Esophagus (tissue), 2 donors: ENCODE measurements around the gene WNT11. TPM values are rescaled to one million over a fixed set of nuclear protein-coding genes. Genes with fewer than 3 reads are reported as not detected.
A peak's percentile ranks its signal among the peaks of the same experiment; 100 is the strongest.

Experiments used
- H3K27ac ChIP-seq, 2 donors: one replicate each; pipeline ENCODE4 v1.5.1; 2013; ENCODE audit warnings: low read depth in 2 of 2, mild to moderate bottlenecking in 2 of 2, inconsistent platforms in 1 of 2, low read length in 1 of 2, moderate library complexity in 1 of 2
- H3K27me3 ChIP-seq, 2 donors: one replicate each; pipeline ENCODE4 v1.6.1; 2013; ENCODE audit warnings: low read length in 2 of 2, control low read depth in 1 of 2, mild to moderate bottlenecking in 1 of 2; ENCODE audit not compliant: insufficient read depth in 2 of 2, control insufficient read depth in 1 of 2
- H3K36me3 ChIP-seq, 2 donors: one replicate each; pipeline ENCODE4 v1.6.1; 2013; ENCODE audit warnings: low read length in 1 of 2; ENCODE audit not compliant: control insufficient read depth in 2 of 2, insufficient read depth in 2 of 2
- H3K4me1 ChIP-seq, 2 donors: one replicate each; pipeline ENCODE4 v1.6.1; 2013; ENCODE audit warnings: low read length in 1 of 2; ENCODE audit not compliant: control insufficient read depth in 2 of 2, insufficient read depth in 2 of 2
- H3K4me3 ChIP-seq, 2 donors: one replicate each; pipeline ENCODE4 v1.5.1; 2013; ENCODE audit warnings: low read length in 2 of 2, mild to moderate bottlenecking in 2 of 2, low read depth in 1 of 2, moderate library complexity in 1 of 2
- H3K9me3 ChIP-seq, 2 donors: one replicate each; pipeline ENCODE4 v1.6.1; 2013; ENCODE audit warnings: mild to moderate bottlenecking in 2 of 2, low read depth in 1 of 2, low read length in 1 of 2, moderate library complexity in 1 of 2; ENCODE audit not compliant: control insufficient read depth in 2 of 2, insufficient read depth in 1 of 2
- WGBS, 2 donors: extraction: QIAGEN DNeasy Blood & Tissue Kit; methylation state at CpG; one replicate each; pipeline ENCODE4 v1.1.7; 2013; 5-methylcytosine and 5-hydroxymethylcytosine counted together
- polyA plus RNA-seq, 2 donors: library from polyadenylated mRNA; stranded (reverse); fragments of 200-250 nt; gene quantifications; one replicate each; pipeline ENCODE4 v1.2.3, GENCODE V29; 2013
- donor health status: healthy with polysubstance abuse.
- donor health status: Bipolar disorder and iron deficiency.

WNT11 gene
- polyA plus RNA-seq, 2 donors = 0.20 to 0.25 TPM

DNA sequence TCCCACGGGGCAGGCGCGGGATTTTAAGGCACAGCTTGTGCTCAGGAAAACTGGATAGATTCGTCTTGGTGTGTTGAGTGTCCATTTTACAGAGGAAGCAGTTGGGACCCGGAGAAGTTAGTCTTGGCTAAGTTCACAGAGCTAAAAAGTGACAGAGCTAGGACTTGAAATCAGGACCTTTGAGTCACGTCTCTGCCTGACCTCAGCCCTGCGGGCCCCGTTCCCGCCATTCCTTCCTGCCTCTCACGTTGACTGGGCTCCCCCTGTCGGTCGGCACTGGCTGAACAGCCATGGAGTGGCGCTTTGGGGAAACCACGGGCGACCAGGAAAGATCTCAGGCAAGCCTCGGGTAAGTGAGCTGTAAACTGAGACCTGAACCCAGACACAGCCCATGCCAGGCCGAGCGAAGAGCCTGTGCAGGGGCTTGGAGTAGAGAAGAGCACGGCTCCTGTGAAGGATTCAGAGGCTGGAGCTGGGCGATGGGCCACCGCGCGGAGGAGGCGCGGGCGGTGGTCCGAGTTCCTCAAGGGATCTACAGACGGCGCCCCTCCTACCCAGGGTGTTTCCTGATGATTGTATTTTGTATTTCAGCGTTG is 54.1 kb downstream of the WNT11 start:
- H3K36me3 ChIP-seq = no peaks in the 10 kb centered on the region
- WGBS, 2 donors = 12 to 18% methylated on average over 30 of the region's 30 CpGs
- H3K9me3 ChIP-seq = no peaks in the 10 kb centered on the region
- no peak overlapping the region for H3K27ac ChIP-seq
- no peaks in the 10 kb centered on the region for H3K27me3 ChIP-seq
- H3K4me3 ChIP-seq = peak overlapping the region; percentile 12 to 27
- peaks cover 0 to 5% of the 10 kb centered on the region in 2 donors for H3K4me1 ChIP-seq

DNA sequence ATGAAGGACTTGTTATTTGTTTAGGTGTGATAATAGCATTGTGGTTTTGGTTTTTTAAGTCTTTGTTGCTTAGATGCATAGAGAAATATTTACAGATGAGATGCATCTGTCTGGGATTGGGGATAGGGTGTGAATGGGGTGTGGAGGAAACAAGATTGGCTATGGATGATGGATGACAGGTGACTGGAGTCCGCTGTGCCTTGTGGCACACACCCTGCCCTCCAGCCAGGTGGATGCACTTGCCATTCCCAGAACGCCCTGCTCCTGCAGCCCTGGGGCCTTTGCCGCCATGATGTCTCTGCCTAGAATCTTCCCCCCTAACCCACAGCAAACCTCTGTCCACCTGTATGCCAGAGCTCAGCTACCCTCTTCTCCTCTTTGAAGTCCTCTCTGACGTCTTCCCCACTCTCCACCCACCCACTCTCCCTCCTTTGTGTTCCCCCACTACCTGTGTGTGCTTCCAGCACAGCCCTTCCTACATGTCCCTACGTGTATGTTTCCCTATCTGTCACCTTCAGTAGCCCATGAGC is 54.7 kb downstream of the WNT11 start:
- Histone ChIP-seq H3K36me3 (no peaks in the 10 kb centered on the region), H3K4me3 (no peak overlapping the region), H3K27me3 (no peaks in the 10 kb centered on the region), H3K9me3 (no peaks in the 10 kb centered on the region), H3K27ac (no peak overlapping the region), H3K4me1 (peaks cover 0 to 5% of the 10 kb centered on the region in 2 donors)
- WGBS, 2 donors = 51 to 55% methylated on average over 5 of the region's 5 CpGs

DNA sequence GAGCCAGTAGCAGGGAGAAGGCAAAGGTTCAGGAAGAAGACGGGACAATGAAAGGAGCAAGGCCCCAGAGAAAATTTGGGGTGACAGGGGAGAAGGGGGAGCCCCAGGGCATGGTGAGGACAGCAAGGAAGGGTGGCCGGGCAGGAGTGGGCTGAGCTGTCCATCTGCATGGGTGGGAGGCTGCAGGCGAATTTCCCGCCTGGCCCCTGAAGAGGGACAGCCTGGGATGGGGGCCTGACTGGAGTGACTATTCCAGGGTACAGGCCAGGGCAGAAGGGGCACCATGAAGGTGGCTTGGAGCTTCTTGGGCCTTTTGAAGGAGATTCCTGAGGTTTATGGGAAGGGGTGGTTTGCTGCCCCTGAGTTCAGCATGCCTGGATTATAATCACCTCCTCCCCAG is 56.2 kb downstream of the WNT11 start:
- H3K9me3 ChIP-seq = no peaks in the 10 kb centered on the region
- WGBS, 2 donors = 94 to 98% methylated on average over 4 of the region's 4 CpGs
- H3K4me3 ChIP-seq = no peak overlapping the region

DNA sequence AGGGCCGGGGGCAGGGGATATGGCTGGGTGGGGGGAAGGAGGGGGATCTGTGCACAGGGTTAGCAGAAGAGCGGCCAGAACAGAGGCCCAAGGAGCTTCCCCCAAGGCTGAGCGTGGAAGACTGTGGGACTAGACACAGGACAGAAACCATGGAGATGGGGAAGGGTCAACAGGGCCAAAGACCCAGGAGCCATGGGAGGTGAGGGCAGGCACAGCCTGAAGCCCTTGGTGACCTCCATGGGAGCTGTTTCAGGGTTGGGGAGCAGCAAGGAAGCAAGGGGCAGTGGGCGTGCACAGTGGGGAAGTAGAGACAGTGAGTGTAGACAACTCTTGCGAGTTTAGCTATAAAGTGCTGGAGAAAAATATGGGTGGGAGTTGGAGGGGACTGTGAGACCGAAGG is 56.6 kb downstream of the WNT11 start:
- WGBS, 2 donors = 87 to 93% methylated on average over 6 of the region's 6 CpGs
- H3K36me3 ChIP-seq = no peaks in the 10 kb centered on the region
- no peaks in the 10 kb centered on the region for H3K9me3 ChIP-seq
- no peak overlapping the region for H3K27ac ChIP-seq
- no peaks in the 10 kb centered on the region for H3K27me3 ChIP-seq
- H3K4me1 ChIP-seq = peaks cover 0 to 5% of the 10 kb centered on the region in 2 donors
- no peak overlapping the region for H3K4me3 ChIP-seq

More for the DNA sequence above, 56.2 kb downstream of the WNT11 start:
- H3K36me3 ChIP-seq = no peaks in the 10 kb centered on the region
- H3K4me1 ChIP-seq = peaks cover 0 to 5% of the 10 kb centered on the region in 2 donors
- no peaks in the 10 kb centered on the region for H3K27me3 ChIP-seq
- H3K27ac ChIP-seq = no peak overlapping the region

DNA sequence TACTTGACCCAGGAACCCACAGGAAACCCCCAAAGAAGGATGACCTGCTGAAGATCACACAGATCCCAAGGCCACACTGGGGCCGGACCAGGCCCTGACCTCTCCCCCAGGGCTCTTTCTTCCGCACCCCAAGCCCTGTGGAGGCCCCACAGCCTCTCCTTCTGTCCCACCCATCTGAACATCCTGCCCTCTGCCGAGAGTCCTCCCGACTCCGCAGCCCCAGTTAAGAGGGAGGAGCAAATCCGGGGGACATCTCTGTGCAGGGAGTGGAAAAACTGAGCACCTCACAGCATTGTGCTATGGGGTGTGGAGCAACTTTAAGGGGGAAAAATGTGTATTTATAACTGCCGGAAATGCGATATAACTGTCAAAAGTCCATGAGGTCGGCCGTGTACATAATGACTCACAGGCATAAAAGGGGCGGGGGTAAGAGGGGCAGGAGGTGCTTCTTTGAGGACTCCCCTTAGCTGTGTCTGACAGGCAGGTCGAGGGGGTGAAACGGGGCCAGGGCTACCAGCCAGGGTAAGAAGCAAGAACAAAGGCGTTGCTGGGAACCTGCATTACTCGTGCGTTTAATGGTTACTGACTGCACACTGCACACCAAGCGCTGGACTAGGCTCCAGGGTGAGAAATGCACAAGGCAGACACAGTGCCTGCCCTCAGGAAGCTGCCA is 57.2 kb downstream of the WNT11 start:
- Histone ChIP-seq H3K27me3 (no peaks in the 10 kb centered on the region), H3K4me1 (peaks cover 0 to 5% of the 10 kb centered on the region in 2 donors), H3K4me3 (no peak overlapping the region), H3K27ac (no peak overlapping the region), H3K9me3 (no peaks in the 10 kb centered on the region), H3K36me3 (no peaks in the 10 kb centered on the region)
- 71 to 81% methylated on average over 17 of the region's 17 CpGs for WGBS, 2 donors

DNA sequence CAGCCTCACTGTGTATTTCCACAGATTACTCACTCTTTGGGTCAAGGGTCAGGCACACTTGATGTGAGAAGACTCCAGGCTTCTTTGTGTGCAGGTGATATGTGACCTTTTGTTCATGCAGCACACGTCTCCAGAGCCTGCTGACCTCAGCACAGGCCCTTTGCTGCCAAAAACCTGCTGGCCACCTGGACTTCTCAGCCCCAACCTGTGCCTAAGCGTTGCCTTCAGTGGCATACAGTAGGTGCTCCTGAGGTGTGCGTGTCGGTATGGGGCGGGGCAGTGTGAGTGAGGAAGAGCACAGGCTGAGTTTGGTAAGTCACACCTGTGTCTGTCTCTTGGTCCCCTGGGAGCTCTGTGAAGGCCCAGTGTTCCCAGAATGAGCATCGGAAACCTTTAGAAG is 58.1 kb downstream of the WNT11 start:
- WGBS, 2 donors = 81 to 91% methylated on average over 6 of the region's 6 CpGs
- Histone ChIP-seq H3K4me1 (peaks cover 0 to 5% of the 10 kb centered on the region in 2 donors), H3K4me3 (no peak overlapping the region), H3K9me3 (no peaks in the 10 kb centered on the region), H3K27ac (no peak overlapping the region), H3K27me3 (no peaks in the 10 kb centered on the region), H3K36me3 (no peaks in the 10 kb centered on the region)

DNA sequence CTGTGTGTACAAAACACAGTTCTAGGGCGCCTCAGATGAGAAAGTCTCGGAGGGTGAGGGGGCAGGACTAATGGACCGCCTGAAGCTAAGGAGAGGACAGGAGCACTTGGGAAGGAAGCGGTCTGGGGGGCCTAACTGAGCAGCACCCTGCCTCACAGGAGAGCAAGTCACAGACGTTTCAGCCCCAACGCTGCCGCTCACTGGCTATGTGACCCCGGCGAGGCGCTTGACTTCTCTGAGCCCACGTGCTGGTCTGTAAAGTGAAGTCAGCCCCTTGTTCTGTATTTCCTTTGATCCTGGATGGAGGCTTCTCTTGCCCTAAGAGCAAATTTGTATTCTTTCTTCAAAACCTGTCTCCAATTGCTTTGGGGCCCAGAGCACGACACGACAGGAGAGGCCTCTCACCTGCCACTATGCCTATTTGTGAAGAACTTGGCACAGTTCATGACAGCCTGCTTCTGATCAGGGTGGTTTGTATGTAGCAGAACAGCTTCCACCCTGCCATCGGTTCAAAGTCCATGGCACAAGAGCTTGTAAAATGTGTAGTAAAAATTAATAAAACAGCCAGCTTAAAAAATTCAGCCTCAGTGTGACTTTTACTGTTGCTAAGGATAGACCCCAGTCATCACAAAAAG is 59.1 kb downstream of the WNT11 start:
- peaks cover 0 to 5% of the 10 kb centered on the region in 2 donors for H3K4me1 ChIP-seq
- no peaks in the 10 kb centered on the region for H3K9me3 ChIP-seq
- H3K36me3 ChIP-seq = peaks cover 0 to 4% of the 10 kb centered on the region in 2 donors
- 83% methylated on average over 14 of the region's 14 CpGs for whole genome bisulfite sequencing, 2 donors
- H3K4me3 ChIP-seq = no peak overlapping the region
- no peak overlapping the region for H3K27ac ChIP-seq
- H3K27me3 ChIP-seq = no peaks in the 10 kb centered on the region

DNA sequence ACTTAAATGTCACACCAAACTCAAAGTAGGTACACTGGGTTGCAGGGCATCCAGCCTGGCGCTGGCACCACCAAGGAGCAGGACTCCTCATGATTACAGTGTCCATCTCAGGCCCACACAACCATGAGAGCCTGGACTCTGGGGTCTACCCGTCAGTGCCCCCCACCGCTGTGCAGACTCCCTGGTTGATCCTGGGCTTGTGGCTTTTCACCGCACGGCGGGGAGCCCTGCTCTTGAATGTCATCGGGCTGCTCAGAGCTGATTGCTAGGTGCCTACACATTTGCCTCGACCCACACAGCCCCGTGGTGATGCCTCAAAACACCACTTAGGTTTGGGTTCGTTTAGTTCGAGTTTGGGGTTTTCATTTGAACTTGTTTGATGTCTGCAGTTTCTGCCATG is 63.0 kb downstream of the WNT11 start:
- 90 to 93% methylated on average over 11 of the region's 11 CpGs for WGBS, 2 donors
- Histone ChIP-seq H3K36me3 (peaks cover 6 to 10% of the 10 kb centered on the region in 2 donors), H3K4me3 (no peak overlapping the region), H3K4me1 (no peaks in the 10 kb centered on the region), H3K27me3 (no peaks in the 10 kb centered on the region), H3K9me3 (no peaks in the 10 kb centered on the region), H3K27ac (no peak overlapping the region)

DNA sequence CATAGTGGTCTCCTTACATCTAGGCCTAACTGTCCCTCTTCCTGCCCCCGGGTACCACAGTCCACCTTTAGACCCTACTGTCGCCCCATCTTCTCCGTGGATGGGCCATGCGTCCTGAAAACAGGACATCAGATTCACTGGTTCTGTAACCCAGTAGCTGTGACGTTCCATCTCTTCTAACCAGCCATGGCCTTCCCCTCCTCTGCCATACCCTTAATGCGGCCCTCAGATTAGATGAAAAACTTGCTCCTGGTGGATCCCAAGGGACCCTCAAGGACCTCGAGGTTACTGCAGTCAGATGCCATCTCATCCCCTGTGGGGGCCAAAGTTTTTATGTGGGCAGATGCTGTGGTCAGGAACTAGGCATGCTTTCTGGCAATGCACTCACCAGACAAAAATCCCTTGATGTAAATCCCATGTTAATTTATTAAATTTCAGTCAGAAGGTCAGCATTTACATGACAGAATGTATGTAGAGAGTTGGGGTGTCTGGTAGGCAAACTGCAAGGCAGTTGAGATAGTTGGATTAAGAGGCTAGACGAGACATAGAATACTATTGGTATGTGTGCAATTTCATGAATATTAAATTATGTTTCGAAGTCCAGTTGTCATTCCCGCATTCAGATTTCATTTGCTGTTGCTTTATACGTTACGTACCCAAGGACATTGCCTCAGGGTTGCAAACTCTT is 64.3 kb downstream of the WNT11 start:
- peaks cover 6 to 10% of the 10 kb centered on the region in 2 donors for H3K36me3 ChIP-seq
- 94 to 95% methylated on average over 12 of the region's 12 CpGs for WGBS, 2 donors
- H3K27ac ChIP-seq = no peak overlapping the region
- H3K27me3 ChIP-seq = no peaks in the 10 kb centered on the region
- no peaks in the 10 kb centered on the region for H3K9me3 ChIP-seq
- H3K4me1 ChIP-seq = no peaks in the 10 kb centered on the region
- H3K4me3 ChIP-seq = no peak overlapping the region
